ENCODE results near the gene PSMA3. TPM values are rescaled to one million over a fixed set of nuclear protein-coding genes. Genes with fewer than 3 reads are reported as not detected.
A peak's percentile ranks its signal among the peaks of the same experiment; 100 is the strongest.

Gene PSMA3
- 118 TPM for total RNA-seq
- long read RNA-seq, transcript PSMA3-201 (11 exons, 970 nt): major isoform, 76 of 106 reads
- long read RNA-seq, partial matches to known transcripts: 0 of 106 reads
- long read RNA-seq, other reads (novel, unspliced or antisense): 30 of 106 reads

DNA sequence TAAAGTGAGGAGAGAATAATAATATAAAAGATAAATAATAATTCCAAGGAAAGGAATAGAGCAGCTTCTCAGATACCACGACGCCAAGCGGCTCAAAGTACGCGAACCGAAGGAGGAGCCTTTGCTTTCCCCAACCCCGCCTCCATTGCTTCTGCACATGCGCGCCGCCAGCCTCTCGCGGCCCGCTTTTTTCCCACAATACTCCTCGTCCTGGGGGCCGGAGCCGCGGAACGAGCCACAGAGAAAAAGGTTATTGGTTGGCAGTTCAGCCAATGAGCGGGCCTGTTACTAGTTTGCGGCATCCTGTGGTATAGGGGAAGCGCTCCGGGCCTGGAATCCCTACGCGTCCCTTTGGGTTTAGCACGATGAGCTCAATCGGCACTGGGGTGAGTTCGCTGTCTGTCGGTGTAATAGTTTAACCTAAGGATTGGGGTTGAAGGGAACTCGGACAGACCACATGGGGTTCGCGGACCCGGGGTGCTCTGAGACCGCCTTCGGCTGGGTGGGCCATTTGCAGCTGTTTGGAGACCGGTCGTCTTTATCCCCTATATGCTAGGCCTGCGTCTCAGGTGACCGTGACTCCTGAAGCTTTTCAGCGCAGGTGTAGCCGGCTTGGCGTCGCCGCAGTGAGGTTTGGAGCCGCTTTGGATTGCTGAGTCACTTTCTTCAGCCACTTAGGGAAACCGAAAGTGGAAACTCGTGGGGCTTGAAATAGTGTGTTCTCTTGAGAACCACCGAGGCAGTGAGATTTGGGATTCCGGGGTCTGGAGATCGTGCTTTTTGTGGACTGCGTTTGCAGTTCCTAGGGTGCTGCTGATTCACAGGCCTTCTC lies at the start of gene PSMA3:
PSMA3 (plus strand) TSS at position 288 of the 832 bp plus-strand sequence; CDS start at position 366, 78 bp downstream.
- intact Hi-C loops (cut with DNase I): loop anchor here (1.0 to 5.0 kb wide), 3 partner anchors 38 to 54 kb away; partner anchors contain the start of genes ACTR10 and ARID4A

DNA sequence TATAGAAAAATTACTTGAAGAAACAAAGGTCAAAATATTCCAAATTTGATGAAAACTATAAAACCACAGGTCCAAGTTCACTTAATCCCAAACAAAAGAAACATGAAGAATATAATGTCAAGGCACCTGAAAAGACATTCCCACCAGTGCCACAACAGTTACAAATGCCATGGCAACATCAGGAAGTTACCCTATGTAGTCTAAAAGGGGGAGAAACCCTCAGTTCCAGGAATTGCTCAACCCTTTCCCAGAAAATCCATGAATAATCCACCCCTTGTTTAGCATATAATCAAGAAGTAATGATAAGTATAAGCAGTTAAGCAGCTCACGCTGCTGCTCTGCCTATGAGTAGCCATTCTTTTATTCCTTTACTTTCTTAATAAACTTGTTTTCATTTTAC lies 48.4 kb upstream of the PSMA3 start:
- intact Hi-C loops (cut with DNase I): no loop called here
- DNase-seq (ENCODE audit: low spot score): no peak

More for the DNA sequence above, at the start of gene PSMA3:
- peak; percentile 99 for DNase-seq (ENCODE audit: low spot score)

DNA sequence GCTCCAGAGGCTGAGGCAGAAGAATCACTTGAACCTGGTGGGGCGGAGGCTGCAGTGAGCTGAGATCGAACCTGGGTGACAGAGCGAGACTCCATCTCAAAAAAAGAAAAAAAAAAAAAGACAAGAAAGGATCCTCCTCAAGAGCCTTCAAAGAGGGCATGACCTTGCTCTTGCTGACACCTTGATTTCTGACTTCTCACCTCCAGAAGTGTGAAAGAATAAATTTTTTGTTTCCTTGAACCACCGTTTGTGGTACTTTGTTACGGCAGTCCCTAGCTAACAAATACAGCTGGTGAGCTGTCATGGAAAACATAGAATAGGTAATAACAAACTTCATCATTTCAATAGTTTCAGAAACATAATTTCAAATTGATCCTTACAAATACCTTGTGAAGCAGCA lies 46.6 kb upstream of the PSMA3 start:
- no peak for DNase-seq (ENCODE audit: low spot score)
- intact Hi-C loops (cut with DNase I): no loop called here

DNA sequence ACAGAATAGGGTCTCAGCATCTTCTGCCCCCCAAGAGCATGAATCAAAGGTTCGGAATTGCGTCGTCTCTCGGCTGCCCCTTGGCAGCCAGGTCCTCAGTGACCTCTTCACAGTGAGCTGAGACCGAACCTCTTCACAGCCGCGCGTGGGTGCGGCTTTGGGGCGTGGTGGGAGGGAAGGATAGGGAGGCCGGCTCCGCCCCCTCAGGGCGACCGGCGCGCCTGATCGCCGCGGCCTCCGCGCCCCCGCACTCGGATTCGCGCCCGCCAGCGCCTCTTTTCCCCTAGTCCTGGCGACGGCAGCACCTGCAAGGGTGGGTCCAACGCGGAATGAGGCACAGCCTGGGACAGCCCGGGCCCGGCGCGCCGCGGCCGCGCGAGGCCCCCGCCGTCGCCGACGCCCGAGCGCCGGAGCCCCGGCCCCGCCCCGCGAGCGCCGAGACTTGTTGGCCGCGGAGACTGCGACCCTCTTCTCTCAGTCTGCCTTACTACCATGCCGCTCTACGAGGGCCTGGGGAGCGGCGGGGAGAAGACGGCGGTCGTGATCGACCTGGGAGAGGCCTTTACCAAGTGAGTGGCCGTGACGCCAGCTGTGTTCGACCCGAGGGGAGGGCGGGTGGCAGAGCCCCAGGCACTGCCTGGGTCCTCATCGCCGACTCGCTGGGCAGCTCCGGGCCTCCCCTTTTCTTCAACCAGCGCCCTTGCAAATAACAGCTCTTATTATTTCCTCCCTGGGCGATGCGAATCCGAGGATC lies 44.7 kb upstream of the PSMA3 start, which contains the start of gene ACTR10:
ACTR10 (plus strand) TSS at position 424 of the 754 bp plus-strand sequence; CDS start at position 493, 69 bp downstream.
- intact Hi-C loops (cut with DNase I): loop anchor here (5.0 kb wide), 1 partner anchor 42 kb away; the partner anchor contains the start of gene PSMA3
- DNase-seq (ENCODE audit: low spot score): peak; percentile 95

DNA sequence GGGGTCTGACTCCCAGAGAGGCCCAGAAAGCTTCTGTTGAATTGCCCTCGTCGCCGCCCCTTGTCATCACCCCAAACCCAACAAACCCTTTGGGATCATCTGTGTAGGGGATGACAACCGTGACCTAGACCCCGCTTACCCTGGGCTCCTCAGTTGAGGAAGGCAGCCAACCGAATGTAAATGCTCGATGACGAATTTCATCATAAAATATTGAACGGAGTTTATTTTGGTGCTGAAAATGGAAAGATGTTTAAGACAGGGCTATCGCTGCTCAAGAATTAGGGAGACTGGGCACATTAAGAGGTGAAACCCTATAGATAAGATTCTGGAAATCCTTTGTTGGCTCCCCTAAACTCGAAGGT lies 44.2 kb upstream of the PSMA3 start:
- intact Hi-C loops (cut with DNase I): loop anchor here (5.0 kb wide), 1 partner anchor 42 kb away; the partner anchor contains the start of gene PSMA3
- DNase-seq (ENCODE audit: low spot score): no peak

DNA sequence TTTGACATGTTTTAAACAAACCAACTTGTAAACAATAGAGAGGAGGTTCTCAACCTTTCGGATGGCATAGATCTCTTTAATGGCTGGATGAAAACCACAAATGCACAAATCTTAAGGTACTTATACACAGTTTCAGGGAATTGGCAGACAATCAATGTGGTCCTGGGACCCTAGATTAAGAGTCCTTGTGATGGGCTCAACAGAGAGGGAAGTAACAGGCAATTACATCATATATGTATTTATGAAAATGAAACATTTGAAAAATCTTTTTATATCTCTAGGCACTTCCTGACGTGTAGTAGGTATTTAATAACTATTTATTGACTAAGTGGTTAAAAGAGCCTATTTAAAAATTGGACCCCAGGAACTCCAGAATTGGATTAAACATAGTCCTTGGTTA lies 43.8 kb upstream of the PSMA3 start:
- intact Hi-C loops (cut with DNase I): loop anchor here (5.0 kb wide), 1 partner anchor 41 kb away; the partner anchor contains the start of gene PSMA3

DNA sequence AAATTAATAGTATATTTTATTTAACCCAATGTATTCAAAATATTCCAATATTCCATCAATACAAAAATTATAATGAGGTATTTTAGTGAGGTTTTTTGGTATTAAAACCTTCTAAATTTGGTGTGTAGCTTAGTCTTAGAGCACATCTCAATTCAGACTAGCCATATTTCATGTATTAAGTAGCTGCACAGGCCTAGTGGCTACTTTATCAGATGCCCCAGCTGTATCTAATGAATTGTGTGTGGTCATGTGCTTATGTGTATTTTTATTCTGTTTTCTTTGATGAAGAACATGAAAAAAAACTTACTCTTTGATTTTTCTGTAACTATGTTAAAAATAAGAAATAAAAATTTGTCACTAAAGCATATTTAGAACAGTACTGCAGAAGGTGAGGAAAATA lies 31.5 kb upstream of the PSMA3 start:
- DNase-seq (ENCODE audit: low spot score): no peak
- intact Hi-C loops (cut with DNase I): no loop called here

More for the DNA sequence above, 43.8 kb upstream of the PSMA3 start:
- DNase-seq (ENCODE audit: low spot score): no peak

DNA sequence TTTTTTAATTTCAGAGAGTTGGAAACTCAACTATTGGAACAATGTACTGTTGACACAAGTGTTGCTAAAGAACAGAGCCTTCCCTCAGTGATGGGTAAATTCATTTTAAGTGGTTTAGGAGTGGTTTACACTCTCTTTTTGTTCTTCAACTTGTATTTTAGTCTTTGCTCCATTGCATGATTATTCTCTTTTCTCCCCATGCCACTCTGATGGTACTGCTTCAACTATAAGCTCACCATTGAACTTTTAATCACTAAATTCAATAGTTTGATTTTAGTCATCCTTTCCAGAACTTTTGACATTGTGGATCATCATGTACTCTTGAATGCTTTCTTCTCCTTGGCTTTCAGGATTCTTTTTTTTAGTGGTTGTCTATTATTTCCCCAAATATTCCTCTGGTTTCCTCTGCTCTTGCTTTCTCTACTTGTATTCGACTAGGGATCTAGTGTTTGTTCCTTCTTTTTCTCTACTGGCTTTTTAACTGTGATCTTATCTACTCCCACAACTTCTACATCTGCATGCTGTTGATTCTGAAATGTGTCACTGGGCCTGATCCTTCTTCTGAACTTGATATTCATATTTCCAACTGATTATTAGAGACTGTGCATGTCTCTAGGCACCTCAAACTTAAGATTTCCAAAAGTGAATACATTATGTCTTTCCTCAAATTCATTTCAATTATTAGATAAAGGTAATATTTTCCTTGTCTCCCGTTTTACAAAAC lies 29.3 kb upstream of the PSMA3 start:
- no peak for DNase-seq (ENCODE audit: low spot score)
- intact Hi-C loops (cut with DNase I): no loop called here

DNA sequence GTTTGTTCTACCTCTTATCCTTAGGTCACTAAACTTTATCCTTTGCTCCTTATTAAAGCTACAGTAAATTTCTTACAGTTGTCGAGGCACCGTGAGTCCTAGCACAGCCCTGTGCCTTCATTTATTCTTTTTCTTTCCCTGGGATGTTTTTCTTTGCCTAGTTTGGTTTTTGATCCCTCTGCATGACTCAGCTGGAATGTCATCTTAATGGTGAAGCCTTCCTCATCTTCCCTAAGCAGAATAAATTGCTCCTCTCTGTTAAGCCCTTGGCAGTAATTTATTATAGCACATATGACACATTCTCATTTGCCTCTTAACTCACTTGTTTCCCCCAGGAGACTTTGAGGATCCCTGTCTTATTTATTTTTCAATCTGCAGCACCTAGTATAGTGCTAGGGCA lies 28.1 kb upstream of the PSMA3 start:
- intact Hi-C loops (cut with DNase I): no loop called here
- DNase-seq (ENCODE audit: low spot score): no peak

DNA sequence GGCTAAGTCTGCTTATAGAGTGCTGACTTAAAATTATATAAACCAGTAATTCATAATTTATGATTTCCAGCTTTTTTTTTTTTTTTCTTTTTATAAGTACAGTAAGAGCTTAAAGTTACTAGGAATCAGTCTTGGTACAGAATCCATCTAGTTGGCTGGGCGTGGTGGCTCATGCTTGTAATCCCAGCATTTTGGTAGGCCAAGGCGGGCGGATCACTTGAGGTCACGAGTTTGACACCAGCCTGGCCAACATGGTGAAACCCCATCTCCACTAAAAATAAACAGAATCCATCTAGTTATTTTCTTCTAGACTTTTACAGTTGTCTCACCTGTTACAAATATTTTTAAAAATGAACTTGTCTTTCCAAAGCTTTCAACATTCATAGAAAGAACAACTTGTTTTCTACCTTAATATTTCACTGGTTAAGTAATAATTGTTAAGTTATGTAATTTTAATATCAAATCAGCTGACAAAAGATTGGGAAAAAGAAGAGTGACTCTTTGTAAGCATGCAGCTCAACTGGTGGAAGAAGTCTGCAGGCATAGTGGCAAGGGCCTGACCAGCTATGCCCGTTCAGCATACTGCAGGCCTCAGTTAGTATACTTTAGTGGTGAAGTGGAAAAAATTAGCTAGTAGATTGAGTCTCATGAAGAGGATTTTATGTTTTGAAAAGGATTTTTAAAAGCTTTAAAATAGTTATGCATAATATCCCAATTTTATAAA lies 17.4 kb upstream of the PSMA3 start:
- no peak for DNase-seq (ENCODE audit: low spot score)
- intact Hi-C loops (cut with DNase I): no loop called here

DNA sequence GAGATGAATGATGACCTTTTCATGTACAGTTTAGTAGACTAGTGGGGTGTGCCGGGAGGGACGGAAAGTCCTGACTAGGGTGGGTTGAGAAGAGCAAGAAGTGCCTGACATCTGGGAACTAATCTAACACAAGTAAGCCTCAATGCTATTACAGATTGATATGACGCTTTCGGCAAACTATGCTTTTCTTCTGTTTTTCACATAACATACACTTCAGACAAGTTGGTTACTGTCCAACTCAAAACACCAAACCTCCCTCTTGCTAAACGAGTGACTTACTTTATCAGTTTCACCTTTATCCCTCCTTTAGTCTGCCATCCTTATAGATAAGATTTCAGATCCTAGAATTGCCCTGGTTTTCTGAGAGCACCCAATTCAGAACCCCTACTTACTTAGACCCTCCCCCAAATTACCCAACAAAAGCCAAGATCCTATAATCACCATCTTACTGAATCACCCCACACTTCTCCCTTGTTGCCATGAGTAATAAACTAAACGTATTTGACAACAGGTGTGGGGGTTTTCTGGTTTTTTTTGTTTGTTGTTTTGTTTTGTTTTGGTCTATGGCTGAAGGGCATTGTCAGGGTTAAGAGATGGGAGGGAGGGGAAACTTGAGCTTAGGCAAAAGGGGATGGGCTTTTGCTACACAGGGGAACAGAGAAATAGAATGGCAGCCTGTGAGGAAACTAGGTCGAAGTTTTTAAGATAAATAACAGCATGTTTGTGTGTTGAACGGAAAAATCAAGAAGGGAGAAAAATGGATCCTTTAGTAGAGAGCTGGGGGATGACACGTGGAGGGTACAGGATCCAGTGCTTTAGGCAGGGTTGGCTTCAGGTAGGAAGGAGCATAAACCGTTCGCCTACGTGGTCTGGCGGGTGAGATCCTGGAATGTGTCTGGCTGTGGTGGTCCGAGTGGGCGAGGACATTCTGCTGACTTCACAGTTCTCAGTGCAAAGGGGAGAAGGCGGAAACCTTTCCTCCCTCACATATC lies 6.1 kb upstream of the PSMA3 start:
- intact Hi-C loops (cut with DNase I): no loop called here
- DNase-seq (ENCODE audit: low spot score): no peak

DNA sequence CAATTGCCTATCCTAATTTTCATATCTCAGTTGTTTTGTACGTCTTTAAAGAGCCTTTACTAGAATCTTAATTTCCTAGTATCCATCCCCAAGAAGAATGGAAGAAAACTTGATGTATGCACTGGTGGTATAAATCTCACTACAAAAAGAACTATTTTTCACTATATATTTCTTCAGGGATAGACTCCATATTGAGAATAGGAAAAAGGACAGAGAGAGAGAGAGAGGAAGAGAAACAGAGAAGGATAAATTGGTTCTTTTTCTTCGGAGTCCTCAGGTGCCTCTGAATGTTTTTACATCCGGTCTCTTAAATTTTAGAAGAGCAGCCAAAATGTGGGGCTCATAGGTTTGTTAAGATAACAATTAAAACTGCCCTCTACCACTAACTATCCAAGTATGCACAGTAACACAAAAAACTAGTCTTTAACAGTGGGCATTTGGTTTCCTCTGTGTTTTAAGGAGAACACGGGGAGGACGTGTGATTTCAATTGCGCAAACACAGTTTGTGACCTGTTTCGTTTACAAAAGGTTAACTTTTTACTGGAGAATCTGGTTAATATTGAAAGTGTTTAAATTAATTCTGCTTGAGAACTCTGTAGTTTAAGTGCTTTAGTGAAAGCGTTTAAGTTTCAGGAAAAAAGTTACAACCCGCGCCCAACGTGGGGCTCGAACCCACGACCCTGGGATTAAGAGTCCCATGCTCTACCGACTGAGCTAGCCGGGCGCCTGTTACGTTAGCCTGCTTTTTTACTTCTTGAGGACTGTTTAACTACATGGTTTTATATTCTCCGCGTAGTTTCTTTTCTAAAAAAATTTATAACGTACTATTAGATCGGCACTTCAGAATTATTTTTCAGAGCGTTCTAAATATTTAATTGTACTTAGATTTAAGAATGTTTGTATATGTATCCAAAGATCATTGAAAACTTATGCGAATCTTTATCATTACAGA lies 5.1 kb upstream of the PSMA3 start:
- DNase-seq (ENCODE audit: low spot score): no peak
- intact Hi-C loops (cut with DNase I): loop anchor here (5.0 kb wide), 2 partner anchors 37 to 43 kb away; partner anchors contain the start of gene ACTR10

DNA sequence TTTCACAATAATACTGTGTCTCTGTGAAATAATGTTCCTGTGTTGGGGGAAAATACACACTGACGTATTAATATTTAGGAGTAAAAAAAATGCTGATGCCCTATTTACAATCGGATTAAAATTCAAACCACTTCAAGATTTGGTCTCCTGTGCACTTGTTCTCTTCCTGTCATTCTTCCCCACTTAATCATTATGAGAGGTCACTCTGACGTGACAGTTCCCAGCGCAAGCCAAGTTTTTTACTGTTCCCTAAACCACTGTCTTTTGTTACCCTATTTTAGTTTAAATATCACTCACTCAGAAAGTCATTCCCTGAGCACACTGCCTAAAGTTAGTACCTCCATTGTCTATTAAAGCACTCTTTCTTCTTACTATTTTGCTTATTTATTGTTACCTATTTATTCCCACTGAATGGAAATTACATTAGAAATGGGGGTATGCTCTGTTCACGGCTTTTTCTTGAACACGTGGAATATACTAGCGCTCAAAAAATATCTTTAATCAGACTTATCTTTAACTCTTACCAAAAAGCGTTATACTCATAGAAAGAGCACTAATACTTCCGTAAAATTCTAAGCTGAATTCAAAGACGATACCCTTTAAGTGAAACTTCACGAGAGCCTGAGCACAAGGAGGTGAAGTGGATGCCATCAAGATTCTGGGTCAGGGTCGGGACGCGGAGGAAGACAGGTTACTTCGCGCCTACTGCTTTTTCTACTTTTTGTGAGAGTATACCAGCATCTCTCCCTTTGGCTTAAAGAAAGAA lies 670 bp upstream of the PSMA3 start:
- intact Hi-C loops (cut with DNase I): loop anchor here (1.0 to 5.0 kb wide), 3 partner anchors 38 to 54 kb away; partner anchors contain the start of genes ACTR10 and ARID4A

DNA sequence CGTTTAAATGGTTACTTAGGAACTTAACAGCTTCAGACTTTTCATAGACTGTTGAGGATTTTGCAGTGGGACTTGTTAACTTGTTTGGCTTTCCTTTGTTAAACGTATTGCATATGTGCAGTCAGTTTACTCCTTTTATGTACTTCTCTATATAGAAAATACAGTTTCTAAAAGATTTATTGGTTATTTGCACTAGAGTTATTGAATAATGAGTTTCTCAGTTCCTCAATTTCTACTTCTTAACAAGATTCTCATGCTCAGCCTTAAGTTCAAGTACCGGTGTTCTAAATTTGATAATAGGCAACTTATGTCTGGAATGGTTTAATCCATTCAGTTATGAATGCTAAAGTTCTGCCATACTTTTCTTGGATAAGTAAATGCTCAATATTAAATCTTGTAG lies 919 bp downstream of the PSMA3 start:
- no peak for DNase-seq (ENCODE audit: low spot score)
- intact Hi-C loops (cut with DNase I): no loop called here

More for the DNA sequence above, 670 bp upstream of the PSMA3 start:
- no peak for DNase-seq (ENCODE audit: low spot score)

DNA sequence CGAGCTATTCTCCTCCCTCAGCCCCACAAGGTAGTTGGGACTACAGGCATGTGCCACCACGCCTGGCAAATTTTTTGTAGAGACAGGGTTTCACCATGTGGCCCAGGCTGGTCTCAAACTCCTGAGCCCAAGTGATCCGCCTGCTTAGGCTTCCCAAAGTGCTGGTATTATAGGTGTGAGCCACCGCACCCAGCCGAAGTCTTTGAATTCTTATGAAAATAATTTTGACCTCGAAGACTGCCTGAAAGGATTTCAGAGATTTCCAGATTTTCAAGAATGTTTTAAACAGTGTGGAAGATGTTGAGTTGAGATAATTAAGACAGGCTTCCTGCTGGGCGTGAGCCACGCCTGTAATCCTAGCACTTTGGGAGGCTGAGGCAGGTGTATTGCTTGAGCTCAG lies 5.0 kb downstream of the PSMA3 start:
- intact Hi-C loops (cut with DNase I): no loop called here
- DNase-seq (ENCODE audit: low spot score): no peak

DNA sequence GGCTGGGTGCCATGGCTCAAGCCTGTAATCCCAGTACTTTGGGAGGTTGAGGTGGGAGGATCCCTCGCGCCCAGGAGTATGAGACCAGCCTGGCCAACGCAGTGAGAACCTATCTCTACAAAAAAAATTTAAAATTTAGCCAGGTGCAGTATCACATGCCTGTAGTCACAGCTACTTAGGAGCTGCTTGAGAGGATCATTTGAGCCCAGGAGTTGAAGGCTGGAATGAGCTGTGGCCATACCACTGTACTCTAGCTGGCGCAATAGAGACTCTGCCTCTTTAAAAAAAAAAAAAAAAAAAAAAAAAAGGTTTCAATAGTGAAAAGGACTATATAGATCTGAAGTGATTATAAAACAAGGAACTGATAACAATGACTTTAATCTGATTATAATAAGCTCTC lies 13.5 kb downstream of the PSMA3 start:
- no peak for DNase-seq (ENCODE audit: low spot score)
- intact Hi-C loops (cut with DNase I): no loop called here
